ENCODE results near the gene NOX3. TPM values are rescaled to one million over a fixed set of nuclear protein-coding genes. Genes with fewer than 3 reads are reported as not detected.
"Not testable (repeated sequence)": the region's sequence is repeated elsewhere in the genome, so short reads cannot be mapped to it uniquely, and the experiment has no call there.

The NOX3 gene
- total and polyA plus RNA-seq, 4 donors: not detected

GRCh38 chr6:155452576-155452975 lies 3.1 kb downstream of the NOX3 start:
- no peaks in the 10 kb centered on the region for H3K27me3 ChIP-seq (ENCODE audit: control insufficient read depth in 3 of 3, insufficient read depth in 3 of 3, low read length in 2 of 3)
- peaks cover 0 to 15% (median 4%) of the 10 kb centered on the region in 5 donors for H3K4me1 ChIP-seq (ENCODE audit: control insufficient read depth in 5 of 5, insufficient read depth in 5 of 5, low read length in 5 of 5)
- no peak overlapping the region for H3K27ac ChIP-seq (ENCODE audit: low read depth in 1 of 2, low read length in 1 of 2)
- H3K4me3 ChIP-seq: no peak overlapping the region
- no peak for DNase-seq
- TF ChIP-seq CTCF (IDR thresholded peaks at IDR 0.05; ENCODE audit: control extremely low read depth, extremely low read depth): no peak
- WGBS, 2 donors: 94 to 95% methylated on average over 3 of the region's 3 CpGs
- ATAC-seq (ENCODE audit: insufficient read depth, low FRiP score): no peak
- H3K9me3 ChIP-seq (ENCODE audit: control insufficient read depth in 4 of 4, insufficient read depth in 3 of 4, low read length in 3 of 4): no peaks in the 10 kb centered on the region
- H3K9ac ChIP-seq (ENCODE audit: insufficient read depth in 1 of 2, low read length in 2 of 2): no peak overlapping the region
- no peaks in the 10 kb centered on the region for H3K36me3 ChIP-seq (ENCODE audit: control insufficient read depth in 4 of 4, insufficient read depth in 4 of 4, low read length in 4 of 4)

GRCh38 chr6:155451530-155451929 lies 4.1 kb downstream of the NOX3 start:
- peaks cover 0 to 15% (median 4%) of the 10 kb centered on the region in 5 donors for H3K4me1 ChIP-seq (ENCODE audit: control insufficient read depth in 5 of 5, insufficient read depth in 5 of 5, low read length in 5 of 5)
- 84 to 88% methylated on average over 7 of the region's 7 CpGs for WGBS, 2 donors
- not testable (repeated sequence) for H3K27ac ChIP-seq (ENCODE audit: low read depth in 1 of 2, low read length in 1 of 2); DNase-seq; H3K9me3 ChIP-seq (ENCODE audit: control insufficient read depth in 4 of 4, insufficient read depth in 3 of 4, low read length in 3 of 4); H3K4me3 ChIP-seq; H3K36me3 ChIP-seq (ENCODE audit: control insufficient read depth in 4 of 4, insufficient read depth in 4 of 4, low read length in 4 of 4); H3K27me3 ChIP-seq (ENCODE audit: control insufficient read depth in 3 of 3, insufficient read depth in 3 of 3, low read length in 2 of 3); H3K9ac ChIP-seq (ENCODE audit: insufficient read depth in 1 of 2, low read length in 2 of 2); ATAC-seq (ENCODE audit: insufficient read depth, low FRiP score)

GRCh38 chr6:155450240-155450581 lies 5.4 kb downstream of the NOX3 start:
- TF ChIP-seq CTCF (IDR thresholded peaks at IDR 0.05; ENCODE audit: control extremely low read depth, extremely low read depth): no peak
- Histone ChIP-seq H3K4me3 (no peak overlapping the region), H3K27me3 (ENCODE audit: control insufficient read depth in 3 of 3, insufficient read depth in 3 of 3, low read length in 2 of 3) (no peaks in the 10 kb centered on the region), H3K27ac (ENCODE audit: low read depth in 1 of 2, low read length in 1 of 2) (no peak overlapping the region), H3K36me3 (ENCODE audit: control insufficient read depth in 4 of 4, insufficient read depth in 4 of 4, low read length in 4 of 4) (no peaks in the 10 kb centered on the region), H3K4me1 (ENCODE audit: control insufficient read depth in 5 of 5, insufficient read depth in 5 of 5, low read length in 5 of 5) (peaks cover 0 to 15% (median 4%) of the 10 kb centered on the region in 5 donors), H3K9ac (ENCODE audit: insufficient read depth in 1 of 2, low read length in 2 of 2) (no peak overlapping the region), H3K9me3 (ENCODE audit: control insufficient read depth in 4 of 4, insufficient read depth in 3 of 4, low read length in 3 of 4) (no peaks in the 10 kb centered on the region)
- WGBS, 2 donors: 99 to 100% methylated on average over 2 of the region's 2 CpGs
- DNase-seq (no peak), ATAC-seq (ENCODE audit: insufficient read depth, low FRiP score) (no peak)

- peaks cover 0 to 15% (median 4%) of the 10 kb centered on the region in 5 donors for H3K4me1 ChIP-seq (ENCODE audit: control insufficient read depth in 5 of 5, insufficient read depth in 5 of 5, low read length in 5 of 5)
- no peak for TF ChIP-seq CTCF (IDR thresholded peaks at IDR 0.05; ENCODE audit: control extremely low read depth, extremely low read depth)
- ATAC-seq (ENCODE audit: insufficient read depth, low FRiP score): no peak
- H3K36me3 ChIP-seq (ENCODE audit: control insufficient read depth in 4 of 4, insufficient read depth in 4 of 4, low read length in 4 of 4): no peaks in the 10 kb centered on the region
- no peaks in the 10 kb centered on the region for H3K27me3 ChIP-seq (ENCODE audit: control insufficient read depth in 3 of 3, insufficient read depth in 3 of 3, low read length in 2 of 3)
- H3K27ac ChIP-seq (ENCODE audit: low read depth in 1 of 2, low read length in 1 of 2): no peak overlapping the region
- H3K9ac ChIP-seq (ENCODE audit: insufficient read depth in 1 of 2, low read length in 2 of 2): no peak overlapping the region
- H3K9me3 ChIP-seq (ENCODE audit: control insufficient read depth in 4 of 4, insufficient read depth in 3 of 4, low read length in 3 of 4): no peaks in the 10 kb centered on the region
- DNase-seq: peak in 2 of 3 donors; percentile 20 to 35
- no peak overlapping the region for H3K4me3 ChIP-seq
- WGBS, 2 donors: 57 to 58% methylated on average over 14 of the region's 14 CpGs
Measured at GRCh38 chr6:155449450-155450239, 6.0 kb downstream of the NOX3 start.

Measured in lung (tissue), 12 donors.